HS-5 (cell line): Measurements from ENCODE around the gene DDX39B.

Experiments
- DNase-seq: peaks from one replicate; pipeline ENCODE4 v3.0.0-alpha.2; 2012; ENCODE audit warnings: low read depth

Gene DDX39B

DNA sequence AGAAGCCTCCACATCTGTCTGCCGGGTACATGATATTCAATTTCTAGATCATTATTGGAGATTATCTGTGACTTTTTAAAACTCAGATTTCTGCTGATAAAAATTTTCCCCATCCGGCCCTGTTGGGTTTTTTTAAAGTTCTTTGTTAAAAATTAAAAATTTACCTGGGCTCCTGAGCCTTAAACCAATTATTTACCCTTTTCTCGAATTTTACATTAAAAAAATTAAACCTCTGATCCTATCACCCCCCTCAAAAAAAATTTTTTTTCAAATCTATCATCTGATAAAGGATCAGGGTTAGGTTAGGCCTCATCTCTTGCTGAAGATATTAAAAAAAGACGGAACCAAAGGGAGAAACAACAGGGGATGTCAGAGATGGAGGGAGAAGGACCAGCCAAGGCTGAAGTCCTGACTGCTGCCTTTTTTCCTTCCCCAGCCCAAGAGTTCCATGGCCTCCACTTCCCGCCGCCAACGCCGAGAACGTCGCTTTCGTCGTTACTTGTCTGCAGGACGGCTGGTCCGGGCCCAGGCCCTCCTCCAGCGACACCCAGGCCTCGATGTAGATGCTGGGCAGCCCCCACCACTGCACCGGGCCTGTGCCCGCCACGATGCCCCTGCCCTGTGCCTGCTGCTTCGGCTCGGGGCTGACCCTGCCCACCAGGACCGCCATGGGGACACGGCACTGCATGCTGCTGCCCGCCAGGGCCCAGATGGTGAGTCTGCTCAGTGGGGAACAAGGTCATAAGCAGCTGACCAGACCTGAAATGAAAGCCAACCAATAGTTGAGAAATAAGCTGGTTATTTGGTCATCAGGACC, 6.1 kb upstream of the DDX39B start:
- no peak for DNase-seq

- DNase-seq = peak; percentile 95
Measured at GRCh38 chr6:31546958-31547726, 5.3 kb upstream of the DDX39B start, which contains the start of gene NFKBIL1. TSS of gene NFKBIL1 (plus strand) at chr6:31547608. CDS start at chr6:31547695, 87 bp downstream.

GRCh38 chr6:31546339-31546957, 4.6 kb upstream of the DDX39B start, which contains the start of gene ATP6V1G2:
TSS of gene ATP6V1G2 (minus strand) at chr6:31546608. CDS start at chr6:31546559, 49 bp downstream.
- DNase-seq = peak; percentile 79

- DNase-seq = no peak
Measured at GRCh38 chr6:31545291-31545690, 3.5 kb upstream of the DDX39B start.

DNA sequence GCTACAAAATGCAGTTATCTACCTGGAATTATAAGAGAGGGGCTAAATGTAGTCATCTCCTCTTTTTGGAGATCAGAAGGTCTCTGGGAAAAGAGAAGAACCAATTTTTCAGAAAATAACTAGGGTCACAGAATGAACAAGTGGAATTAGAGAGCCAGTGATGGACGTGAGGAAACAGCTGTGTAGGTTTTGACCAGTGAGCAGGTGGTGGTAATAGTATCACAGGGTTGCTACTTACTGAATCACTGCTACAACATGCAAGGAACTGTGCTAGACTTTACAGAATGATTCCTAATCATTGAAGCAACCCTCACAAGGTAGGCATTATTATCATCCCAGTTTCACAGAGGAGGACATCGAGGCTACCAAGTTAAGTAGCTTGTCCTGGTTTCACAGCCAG, 2.9 kb upstream of the DDX39B start:
- DNase-seq = no peak

DNA sequence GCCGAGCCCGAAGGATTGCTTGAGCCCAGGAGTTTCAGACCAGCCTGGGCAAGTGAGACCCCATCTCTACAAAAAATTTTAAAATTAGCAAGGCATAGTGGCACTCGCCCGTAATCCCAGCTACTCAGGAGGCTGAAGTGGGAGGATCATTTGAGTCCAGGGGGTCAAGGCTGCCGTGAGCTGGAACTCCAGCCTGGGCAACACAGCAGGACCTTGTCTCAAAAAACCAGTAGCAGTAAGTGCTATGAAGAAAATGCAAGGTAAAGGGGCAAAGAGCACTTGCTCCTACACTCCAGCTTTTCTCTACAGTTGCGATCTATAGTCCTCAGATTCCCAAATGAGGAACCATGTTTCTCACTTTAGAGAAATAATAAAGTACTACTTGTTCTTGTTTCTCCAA, 1.8 kb upstream of the DDX39B start:
- no peak for DNase-seq

DNA sequence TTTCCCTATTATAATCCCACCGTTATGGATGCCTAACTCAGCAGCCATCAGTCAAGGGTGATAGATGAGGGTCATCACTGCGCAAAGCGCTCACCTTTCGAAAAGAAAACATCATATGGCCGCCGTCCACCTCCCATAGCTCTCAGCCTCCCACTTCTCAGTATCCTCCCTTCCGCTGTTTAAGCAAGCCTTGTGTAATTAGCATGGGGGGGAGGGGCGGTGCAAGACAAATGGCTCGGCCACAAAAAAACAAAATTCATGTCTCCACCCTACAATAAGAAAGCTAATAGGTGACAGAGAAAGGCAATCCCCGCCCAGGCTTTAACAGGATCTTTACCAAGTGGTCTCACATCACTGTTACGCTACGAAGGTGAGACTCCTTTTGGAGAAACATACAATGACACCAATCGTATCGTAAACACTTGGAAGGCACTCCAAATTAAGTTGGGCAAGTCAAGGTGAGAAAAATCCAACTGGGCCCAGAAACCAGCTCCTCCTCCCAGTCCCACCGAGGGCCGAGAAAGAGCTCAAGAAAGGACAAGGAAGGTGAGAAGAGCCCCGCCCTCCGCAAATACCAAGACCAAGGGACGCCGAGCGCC, 645 bp downstream of the DDX39B start:
- no peak for DNase-seq

GRCh38 chr6:31540640-31541039, 1.2 kb downstream of the DDX39B start:
- DNase-seq = no peak

DNA sequence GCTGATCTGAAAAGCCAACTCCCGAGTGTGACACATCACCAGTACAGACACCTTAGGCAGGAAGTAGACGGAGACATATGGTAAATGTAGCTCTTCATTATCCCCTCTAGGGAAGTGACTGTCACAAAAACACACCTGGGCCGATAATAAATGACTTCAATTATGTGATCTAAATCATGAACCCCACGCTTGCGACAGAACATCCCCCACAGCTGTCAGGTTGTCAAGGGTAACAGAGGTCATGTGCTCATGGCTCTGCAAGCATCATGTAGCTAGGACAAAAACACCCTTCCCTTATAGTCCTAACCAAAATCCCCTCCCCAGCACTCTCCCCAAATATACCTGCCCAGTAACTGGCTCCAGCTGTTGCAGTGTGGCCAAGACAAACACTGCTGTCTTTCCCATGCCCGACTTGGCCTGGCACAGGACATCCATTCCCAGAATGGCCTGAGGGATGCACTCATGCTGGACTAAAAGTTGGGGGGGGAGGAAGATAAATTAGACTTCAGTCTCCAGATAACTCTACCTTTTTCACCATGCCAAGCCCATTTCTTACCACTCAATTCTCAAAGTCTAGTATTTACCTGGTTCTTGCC, 2.9 kb downstream of the DDX39B start:
- DNase-seq = no peak

GRCh38 chr6:31535538-31536324, 6.1 kb downstream of the DDX39B start:
- DNase-seq = no peak

DNA sequence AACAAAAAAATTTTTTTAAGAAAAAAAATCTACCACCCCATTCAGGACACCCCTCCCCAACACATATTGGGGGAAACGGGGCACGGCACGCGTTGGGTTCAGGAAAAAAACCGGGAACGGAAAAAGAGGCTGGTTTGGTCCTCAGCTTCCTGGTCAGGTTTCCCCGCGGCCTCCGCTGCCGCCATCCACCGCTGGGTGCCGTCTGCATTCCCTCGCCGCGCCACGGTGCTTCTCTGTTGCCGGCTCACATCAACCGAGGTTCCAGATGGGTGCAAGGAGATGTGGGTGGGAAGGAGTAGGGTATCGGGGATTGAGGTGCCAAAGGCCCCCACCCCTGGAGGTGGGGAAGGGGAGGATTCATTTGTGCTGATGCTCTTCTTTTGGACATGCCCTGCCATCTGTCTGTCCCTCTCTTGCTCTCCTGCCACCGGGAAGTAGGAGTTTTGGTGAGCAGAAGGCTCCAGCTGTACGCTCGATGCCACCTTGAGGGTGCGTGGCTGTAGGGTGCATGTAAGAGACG, 7.2 kb downstream of the DDX39B start:
- DNase-seq = no peak

- no peak for DNase-seq
Measured at GRCh38 chr6:31534011-31534410, 7.8 kb downstream of the DDX39B start.

- no peak for DNase-seq
Measured at GRCh38 chr6:31533455-31533841, 8.4 kb downstream of the DDX39B start.

DNA sequence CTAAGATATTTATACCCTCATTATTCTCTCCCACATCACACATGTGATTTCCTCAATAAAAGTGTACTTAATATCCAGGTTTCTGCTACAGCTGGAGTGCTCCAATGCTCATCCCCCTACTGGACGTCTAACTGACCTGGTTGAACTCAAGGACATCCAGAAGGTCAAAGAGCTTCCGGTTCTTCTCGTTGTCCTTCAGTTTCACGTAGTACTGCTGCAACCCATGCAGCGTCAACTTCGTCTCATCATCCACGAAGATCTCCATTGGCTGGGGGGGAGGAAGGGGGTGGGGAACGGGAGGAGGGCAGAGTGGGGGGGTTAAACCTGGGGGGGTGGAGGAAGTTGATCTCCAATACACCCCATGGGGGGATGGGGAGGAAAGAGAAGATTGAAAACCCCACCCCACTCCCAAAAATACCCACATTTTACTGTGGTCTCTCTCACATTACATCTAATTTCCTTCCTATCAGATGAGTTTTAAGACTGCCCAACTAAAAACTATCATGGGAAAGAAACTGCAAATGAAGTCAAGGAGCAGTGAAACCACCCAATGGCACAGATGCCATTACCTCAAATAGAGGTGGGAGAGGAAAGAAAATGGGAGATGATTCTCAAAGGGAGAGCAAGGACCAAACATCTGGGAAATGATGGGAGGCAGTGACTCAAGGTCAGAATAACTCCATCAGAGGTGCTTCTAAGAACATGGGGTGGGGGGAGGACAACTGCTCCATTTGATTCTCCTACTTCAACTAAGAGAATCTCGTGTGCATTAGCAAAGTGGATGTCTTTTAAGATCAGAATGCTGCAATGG, 9.0 kb downstream of the DDX39B start:
- no peak for DNase-seq

DNA sequence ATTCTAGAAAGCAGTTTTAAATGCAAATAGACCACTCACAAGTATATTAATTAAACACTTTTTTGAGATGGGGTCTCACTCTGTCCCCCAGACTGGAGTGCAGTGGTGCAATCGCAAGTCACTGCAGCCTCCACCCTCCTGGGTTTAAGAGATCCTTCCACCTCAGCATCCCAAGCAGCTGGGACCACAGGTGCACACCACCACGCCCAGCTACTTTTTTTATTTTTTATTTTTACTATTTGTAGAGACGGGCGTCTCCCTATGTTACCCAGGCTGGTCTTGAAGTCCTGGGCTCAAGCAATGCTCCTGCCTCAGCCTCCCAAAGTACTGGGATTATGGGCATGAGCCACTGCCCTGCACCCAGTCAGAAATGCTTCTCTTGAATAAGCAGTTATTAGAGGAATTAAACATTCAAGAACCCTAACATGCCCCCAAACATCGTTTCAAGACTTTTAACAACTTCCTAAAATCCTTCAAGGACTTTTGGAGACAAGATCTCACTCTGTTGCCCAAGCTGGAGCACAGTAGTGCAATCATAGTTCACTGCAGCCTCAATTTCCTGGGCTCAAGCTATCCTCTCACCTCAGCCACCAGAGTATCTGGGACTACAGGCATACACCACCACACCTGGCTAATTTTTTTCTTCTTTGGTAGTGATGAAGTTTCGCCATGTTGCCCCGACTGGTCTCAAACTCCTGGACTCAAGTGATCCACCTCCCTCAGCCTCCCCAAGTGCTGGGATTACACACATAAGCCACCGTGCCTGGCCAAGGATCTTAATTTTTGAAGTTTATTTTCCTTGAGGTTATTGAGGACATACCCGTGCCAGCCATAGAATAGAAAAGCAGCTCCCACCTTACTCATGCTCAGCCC, 9.8 kb downstream of the DDX39B start:
- no peak for DNase-seq

- no peak for DNase-seq
Measured at GRCh38 chr6:31531162-31531561, 10.6 kb downstream of the DDX39B start.

DNA sequence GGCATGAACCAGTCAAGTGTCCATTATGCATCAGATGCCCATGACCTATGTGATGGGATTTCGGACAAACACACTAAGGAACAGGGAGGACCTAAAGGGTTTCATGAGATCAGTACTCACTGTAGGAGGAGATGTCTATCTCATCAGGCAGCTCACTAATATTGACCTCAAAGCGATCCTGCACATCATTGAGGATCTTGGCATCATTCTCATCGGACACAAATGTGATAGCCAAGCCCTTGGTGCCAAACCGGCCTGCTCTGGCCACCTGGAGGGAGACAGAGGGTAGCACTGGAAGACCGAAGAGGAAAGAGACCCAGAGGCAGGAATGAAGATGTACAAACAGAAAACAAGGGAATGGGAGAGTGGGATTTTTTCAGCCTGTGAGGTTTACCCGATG, 11.1 kb downstream of the DDX39B start:
- no peak for DNase-seq

DNA sequence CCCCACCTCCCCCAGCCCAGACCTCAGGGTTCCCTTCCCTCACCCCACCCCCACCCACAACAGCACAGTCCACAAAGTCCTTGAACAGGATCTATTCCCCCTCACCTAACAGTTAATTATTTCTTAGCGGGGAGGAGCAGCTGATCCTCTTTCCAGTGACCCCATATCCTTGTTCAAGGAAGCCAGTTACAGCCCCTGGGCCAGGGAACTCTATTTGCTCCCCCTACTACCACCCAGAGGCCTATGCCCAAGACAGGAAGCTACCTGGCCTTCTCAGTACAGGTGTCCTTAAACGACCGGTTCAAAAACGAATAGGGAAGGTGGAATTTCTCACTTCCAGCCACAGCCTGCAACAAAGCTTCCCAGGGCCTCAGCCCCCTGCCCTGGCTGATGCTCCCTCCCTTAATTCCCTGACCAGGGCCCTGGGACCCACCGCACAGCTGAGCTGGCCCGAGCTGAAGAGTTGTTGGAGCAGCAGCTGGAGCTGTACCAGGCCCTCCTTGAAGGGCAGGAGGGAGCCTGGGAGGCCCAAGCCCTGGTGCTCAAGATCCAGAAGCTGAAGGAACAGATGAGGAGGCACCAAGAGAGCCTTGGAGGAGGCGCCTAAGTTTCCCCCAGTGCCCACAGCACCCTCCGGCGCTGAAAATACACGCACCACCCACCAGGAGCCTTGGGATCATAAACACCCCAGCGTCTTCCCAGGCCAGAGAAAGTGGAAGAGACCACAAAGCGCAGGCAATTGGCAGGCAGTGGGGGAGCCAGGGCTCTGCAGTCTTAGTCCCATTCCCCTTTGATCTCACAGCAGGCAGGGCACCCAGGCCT, 12.3 kb downstream of the DDX39B start:
- no peak for DNase-seq
